ENCODE results near the gene NFATC1.

- no peak for TF ChIP-seq CTCF (IDR thresholded peaks at IDR 0.05 in 4 of 5, conservative IDR thresholded peaks at IDR 0.05 in 1 of 5)
- no peak for TF ChIP-seq POLR2A (IDR thresholded peaks at IDR 0.05)
Observed at GRCh38 chr18:79423211-79424007, 27.7 kb downstream of the NFATC1 start.
